Adrenal gland (tissue), 5 donors: Measurements from ENCODE around the gene SECISBP2.

ENCODE experiments used
- CTCF ChIP-seq, 6 experiments: fragments of 450-650 bp in 4 of 6; fragments of 200-600 bp in 2 of 6; sonication (generic) in 1 of 6; IDR thresholded peaks; 1 replicate in 5 of 6; 2 replicates in 1 of 6; pipeline versions ENCODE4 v1.5.1 to v1.8.0; 2016 to 2021; ENCODE audit warnings: antibody characterized with exemption in 6 of 6, mild to moderate bottlenecking in 2 of 6, moderate library complexity in 1 of 6
- POLR2A ChIP-seq, 2 donors: fragments of 450-650 bp; IDR thresholded peaks; one replicate each; pipeline ENCODE4 v1.6.1; 2017; ENCODE audit warnings: antibody characterized with exemption in 2 of 2, mild to moderate bottlenecking in 2 of 2, moderate library complexity in 1 of 2
- donor health status: DM: no; HTN: no; CAD: no.

- no peak for TF ChIP-seq CTCF (IDR thresholded peaks at IDR 0.05)
- TF ChIP-seq POLR2A (IDR thresholded peaks at IDR 0.05) = no peak
Measured at GRCh38 chr9:89346696-89347095, 28.4 kb downstream of the SECISBP2 start.
